H9 (cell line): ENCODE measurements around the gene TTC9B. TPM values are rescaled to one million over a fixed set of nuclear protein-coding genes. Genes with fewer than 3 reads are reported as not detected.

Experiments used
- DNase-seq: peaks from one replicate; pipeline ENCODE4 v3.0.0-alpha.2; 2017
- H2AFZ ChIP-seq: one replicate; pipeline ENCODE4 v1.6.1; 2013; ENCODE audit warnings: mild to moderate bottlenecking, low read length, control low read depth, moderate library complexity
- H2AK5ac ChIP-seq: 2 replicates; pipeline ENCODE4 v1.6.1; 2013; ENCODE audit warnings: low read length, control low read depth, mixed read lengths; ENCODE audit not compliant: insufficient read length
- H2BK120ac ChIP-seq: one replicate; pipeline ENCODE4 v1.6.1; 2013; ENCODE audit warnings: low read depth, mild to moderate bottlenecking, low read length, control low read depth, inconsistent platforms; ENCODE audit not compliant: poor library complexity, severe bottlenecking
- H2BK12ac ChIP-seq: 2 replicates; pipeline ENCODE4 v1.6.1; 2013; ENCODE audit warnings: low read length, control low read depth, mixed read lengths, low read depth; ENCODE audit not compliant: insufficient read length
- H2BK15ac ChIP-seq: 2 replicates; pipeline ENCODE4 v1.6.1; 2013; ENCODE audit warnings: low read depth, low read length, control low read depth
- H2BK20ac ChIP-seq: one replicate; pipeline ENCODE4 v1.6.1; 2013; ENCODE audit warnings: low read depth, mild to moderate bottlenecking, low read length, control low read depth, inconsistent platforms; ENCODE audit not compliant: poor library complexity, severe bottlenecking
- H2BK5ac ChIP-seq: 2 replicates; pipeline ENCODE4 v1.6.1; 2013; ENCODE audit warnings: low read length, control low read depth, mixed read lengths; ENCODE audit not compliant: insufficient read length
- H3K14ac ChIP-seq: 2 replicates; pipeline ENCODE4 v1.6.1; 2013; ENCODE audit warnings: low read length, control low read depth; ENCODE audit not compliant: insufficient read depth
- H3K18ac ChIP-seq: 2 replicates; pipeline ENCODE4 v1.6.1; 2013; ENCODE audit warnings: low read depth, mild to moderate bottlenecking, mixed read lengths, low read length, control low read depth; ENCODE audit not compliant: insufficient read length
- H3K23ac ChIP-seq: 2 replicates; pipeline ENCODE4 v1.6.1; 2013; ENCODE audit warnings: low read length, control low read depth, mixed read lengths, low read depth; ENCODE audit not compliant: insufficient read length
- H3K23me2 ChIP-seq: 2 replicates; pipeline ENCODE4 v1.6.1; 2013; ENCODE audit warnings: low read depth, mild to moderate bottlenecking, mixed read lengths, low read length, control low read depth; ENCODE audit not compliant: insufficient read length, poor library complexity, severe bottlenecking
- H3K27ac ChIP-seq: 2 replicates; pipeline ENCODE4 v1.5.1; 2013; ENCODE audit warnings: low read length, control low read depth, mixed read lengths, low read depth; ENCODE audit not compliant: insufficient read length
- H3K27me3 ChIP-seq: 2 replicates; pipeline ENCODE4 v1.6.1; 2013; ENCODE audit warnings: low read length, control low read depth, inconsistent platforms; ENCODE audit not compliant: insufficient read depth
- H3K4ac ChIP-seq: 2 replicates; pipeline ENCODE4 v1.6.1; 2013; ENCODE audit warnings: low read depth, mild to moderate bottlenecking, control low read depth, inconsistent platforms, low read length, moderate library complexity
- H3K4me1 ChIP-seq: 2 replicates; pipeline ENCODE4 v1.6.1; 2013; ENCODE audit warnings: low read length, control low read depth, inconsistent platforms; ENCODE audit not compliant: insufficient read depth
- H3K4me2 ChIP-seq: 2 replicates; pipeline ENCODE4 v1.6.1; 2013; ENCODE audit warnings: low read length, control low read depth, mixed read lengths; ENCODE audit not compliant: insufficient read length, insufficient read depth
- H3K56ac ChIP-seq: 2 replicates; pipeline ENCODE4 v1.6.1; 2013; ENCODE audit warnings: low read depth, mild to moderate bottlenecking, mixed read lengths, low read length, control low read depth; ENCODE audit not compliant: insufficient read length
- H3K79me1 ChIP-seq: 2 replicates; pipeline ENCODE4 v1.6.1; 2013; ENCODE audit warnings: low read depth, mild to moderate bottlenecking, moderate library complexity, low read length, control low read depth, inconsistent platforms; ENCODE audit not compliant: insufficient read depth, poor library complexity, severe bottlenecking
- H3K79me2 ChIP-seq: 2 replicates; pipeline ENCODE4 v1.6.1; 2013; ENCODE audit warnings: low read length, control low read depth, inconsistent platforms; ENCODE audit not compliant: insufficient read depth
- H3K9ac ChIP-seq: 2 replicates; pipeline ENCODE4 v1.6.1; 2013; ENCODE audit warnings: low read length, control low read depth, mixed read lengths; ENCODE audit not compliant: insufficient read length; ENCODE audit errors: extremely low read depth
- H3K9me3 ChIP-seq: one replicate; pipeline ENCODE4 v1.6.1; 2013; ENCODE audit warnings: low read depth, low read length, inconsistent platforms; ENCODE audit not compliant: control insufficient read depth
- H3T11ph ChIP-seq: one replicate; pipeline ENCODE4 v1.6.1; 2013; ENCODE audit warnings: mild to moderate bottlenecking, low read length, control low read depth, inconsistent platforms
- H4K20me1 ChIP-seq: one replicate; pipeline ENCODE4 v1.6.1; 2013; ENCODE audit not compliant: control insufficient read depth, insufficient read length, insufficient read depth
- H4K5ac ChIP-seq: 2 replicates; pipeline ENCODE4 v1.6.1; 2013; ENCODE audit warnings: low read depth, mild to moderate bottlenecking, mixed read lengths, low read length, control low read depth; ENCODE audit not compliant: insufficient read length
- H4K8ac ChIP-seq: replicated peaks from 2 replicates; pipeline ENCODE4 v1.6.1; 2013; ENCODE audit warnings: low read length, control low read depth, mixed read lengths, low read depth; ENCODE audit not compliant: insufficient read length
- H4K91ac ChIP-seq: 2 replicates; pipeline ENCODE4 v1.6.1; 2013; ENCODE audit warnings: low read depth, mild to moderate bottlenecking, moderate library complexity, mixed read lengths, low read length, control low read depth; ENCODE audit not compliant: insufficient read length
- H3K27ac Mint-ChIP-seq, 3 experiments: 2 replicates in 2 of 3; 3 replicates in 1 of 3; pipeline ENCODE4 v1.8.0; 2020 to 2021; ENCODE audit warnings: mixed read lengths in 3 of 3, mild to moderate bottlenecking in 1 of 3, moderate library complexity in 1 of 3
- H3K27me3 Mint-ChIP-seq: 2 replicates; pipeline ENCODE4 v1.8.0; 2021; ENCODE audit warnings: low read depth, mild to moderate bottlenecking, moderate library complexity, mixed read lengths
- H3K36me3 Mint-ChIP-seq, 3 experiments: 2 replicates in 2 of 3; 3 replicates in 1 of 3; pipeline ENCODE4 v1.8.0; 2020 to 2021; ENCODE audit warnings: low read depth in 3 of 3, mixed read lengths in 3 of 3; ENCODE audit not compliant: insufficient read depth in 1 of 3
- H3K4me1 Mint-ChIP-seq, 2 experiments: 2 replicates each; pipeline ENCODE4 v1.8.0; 2020; ENCODE audit warnings: mixed read lengths in 2 of 2
- H3K4me3 Mint-ChIP-seq, 2 experiments: 2 replicates in 1 of 2; 3 replicates in 1 of 2; pipeline ENCODE4 v1.8.0; 2020 to 2021; ENCODE audit warnings: mild to moderate bottlenecking in 2 of 2, mixed read lengths in 2 of 2, moderate library complexity in 1 of 2
- H3K9me3 Mint-ChIP-seq, 2 experiments: 2 replicates in 1 of 2; 3 replicates in 1 of 2; pipeline ENCODE4 v1.8.0; 2020; ENCODE audit warnings: mild to moderate bottlenecking in 2 of 2, mixed read lengths in 2 of 2, moderate library complexity in 1 of 2
- WGBS: extraction: QIAGEN DNeasy Blood & Tissue Kit; methylation state at CpG from one replicate; pipeline ENCODE4 v1.1.7; 2013; ENCODE audit warnings: missing lambda C conversion rate, low lambda C conversion rate, mixed read lengths; ENCODE audit not compliant: insufficient read length; ENCODE audit errors: extremely low coverage; 5-methylcytosine and 5-hydroxymethylcytosine counted together
- total RNA-seq: library from RNA; stranded (reverse); gene quantifications from 2 replicates; pipeline ENCODE4 v1.2.1, GENCODE V29; 2021
- TF ChIP-seq, protein P1 (sequence below): fragments of 200-600 bp; sonication (generic); conservative IDR thresholded peaks from 3 replicates; pipeline ENCODE4 v1.8.0; 2021; ENCODE audit warnings: antibody characterized with exemption, mild to moderate bottlenecking

Gene TTC9B
- total RNA-seq, 1 experiment from 2014 or later = 0.15 TPM

- H3K79me2 ChIP-seq = no peaks in the 10 kb centered on the region
- peaks cover 5% of the 10 kb centered on the region for H3K27me3 Mint-ChIP-seq
- H3K23ac ChIP-seq = no peak overlapping the region
- no peak overlapping the region for H3T11ph ChIP-seq
- no peaks in the 10 kb centered on the region for H4K20me1 ChIP-seq
- no peak overlapping the region for H2BK12ac ChIP-seq
- no peak overlapping the region for H2BK20ac ChIP-seq
- no peak overlapping the region for H3K27ac ChIP-seq
- H3K18ac ChIP-seq = no peak overlapping the region
- H3K27me3 ChIP-seq = no peaks in the 10 kb centered on the region; the same call in 1 of the 2 replicates
- no peak overlapping the region for H2BK120ac ChIP-seq
- no peak overlapping the region for H3K27ac Mint-ChIP-seq
- H3K9me3 Mint-ChIP-seq = no peaks in the 10 kb centered on the region
- H2AK5ac ChIP-seq = no peak overlapping the region
- H3K23me2 ChIP-seq = peaks cover 9% of the 10 kb centered on the region
- no peak overlapping the region for H3K9ac ChIP-seq
- no peak overlapping the region for H4K91ac ChIP-seq
- peaks cover 9 to 22% of the 10 kb centered on the region in 2 experiments for H3K4me1 Mint-ChIP-seq
- no peaks in the 10 kb centered on the region for H3K79me1 ChIP-seq
- peaks cover 4% of the 10 kb centered on the region; the same call in 1 of the 2 replicates for H3K4me1 ChIP-seq
- no peak overlapping the region for H4K8ac ChIP-seq
- H3K4me2 ChIP-seq = peak overlapping the region; percentile 13
- peak overlapping the region; percentile 56 to 72 for H3K4me3 Mint-ChIP-seq
- no peak overlapping the region for H2BK15ac ChIP-seq
- H3K56ac ChIP-seq = no peak overlapping the region
- no peak overlapping the region for H2BK5ac ChIP-seq
- peaks cover 0 to 3% (median 0%) of the 10 kb centered on the region in 3 experiments; a peak in 2 of 7 replicates for H3K36me3 Mint-ChIP-seq
- TF ChIP-seq, protein P1, sequence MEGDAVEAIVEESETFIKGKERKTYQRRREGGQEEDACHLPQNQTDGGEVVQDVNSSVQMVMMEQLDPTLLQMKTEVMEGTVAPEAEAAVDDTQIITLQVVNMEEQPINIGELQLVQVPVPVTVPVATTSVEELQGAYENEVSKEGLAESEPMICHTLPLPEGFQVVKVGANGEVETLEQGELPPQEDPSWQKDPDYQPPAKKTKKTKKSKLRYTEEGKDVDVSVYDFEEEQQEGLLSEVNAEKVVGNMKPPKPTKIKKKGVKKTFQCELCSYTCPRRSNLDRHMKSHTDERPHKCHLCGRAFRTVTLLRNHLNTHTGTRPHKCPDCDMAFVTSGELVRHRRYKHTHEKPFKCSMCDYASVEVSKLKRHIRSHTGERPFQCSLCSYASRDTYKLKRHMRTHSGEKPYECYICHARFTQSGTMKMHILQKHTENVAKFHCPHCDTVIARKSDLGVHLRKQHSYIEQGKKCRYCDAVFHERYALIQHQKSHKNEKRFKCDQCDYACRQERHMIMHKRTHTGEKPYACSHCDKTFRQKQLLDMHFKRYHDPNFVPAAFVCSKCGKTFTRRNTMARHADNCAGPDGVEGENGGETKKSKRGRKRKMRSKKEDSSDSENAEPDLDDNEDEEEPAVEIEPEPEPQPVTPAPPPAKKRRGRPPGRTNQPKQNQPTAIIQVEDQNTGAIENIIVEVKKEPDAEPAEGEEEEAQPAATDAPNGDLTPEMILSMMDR = no peak
- no peak for DNase-seq
- no CpG with 5 or more reads among the region's 5 CpGs for WGBS
- H3K9me3 ChIP-seq = no peaks in the 10 kb centered on the region
- no peak overlapping the region for H4K5ac ChIP-seq
- no peak overlapping the region for H3K14ac ChIP-seq
- H3K4ac ChIP-seq = no peak overlapping the region
- no peak overlapping the region for H2AFZ ChIP-seq
These were observed 25.2 kb downstream of the TTC9B start for GRCh38 chr19:40192758-40193586.
